Activated CD8-positive, alpha-beta memory T cell treated with anti-CD3 and anti-CD28 coated beads, Interleukin-2, amount 50 U/mL, for 1 hour (primary cell): ENCODE measurements around the gene SPTLC2.

Experiments
- DNase-seq: peaks from one replicate; pipeline ENCODE4 v3.0.0-alpha.2; 2020; ENCODE audit errors: extremely low read depth

The SPTLC2 gene

GRCh38 chr14:77622366-77622961 lies 6.0 kb upstream of the SPTLC2 start:
- DNase-seq: no peak

DNA sequence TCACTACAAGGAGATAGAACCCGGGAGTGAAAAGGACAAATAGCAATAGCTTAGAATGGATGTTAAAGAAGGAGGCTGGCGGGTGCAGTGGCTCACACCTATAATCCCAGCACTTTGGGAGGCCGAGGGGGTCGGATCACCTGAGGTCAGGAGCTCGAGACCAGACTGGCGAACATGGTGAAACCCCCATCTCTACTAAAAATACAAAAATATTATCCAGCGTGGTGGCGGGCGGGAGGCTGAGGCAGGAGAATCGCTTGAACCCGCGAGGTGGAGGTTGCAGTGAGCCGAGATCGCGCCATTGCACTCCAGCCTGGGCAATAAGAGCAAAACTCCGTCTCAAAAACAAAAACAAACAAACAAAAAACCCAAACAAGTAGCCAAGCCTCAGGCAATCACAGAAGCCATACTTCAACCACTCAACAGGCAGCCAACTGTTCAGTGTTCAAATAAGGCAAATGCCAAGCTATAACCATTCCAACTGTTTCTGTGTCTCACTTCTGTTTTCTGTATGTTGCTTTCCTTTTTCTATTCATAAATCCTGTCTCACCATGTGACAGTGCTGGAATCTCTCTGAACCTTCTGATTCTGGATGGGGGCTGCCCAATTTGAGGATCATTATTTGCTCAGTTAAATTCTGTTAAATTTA lies 3.9 kb upstream of the SPTLC2 start:
- DNase-seq: no peak

DNA sequence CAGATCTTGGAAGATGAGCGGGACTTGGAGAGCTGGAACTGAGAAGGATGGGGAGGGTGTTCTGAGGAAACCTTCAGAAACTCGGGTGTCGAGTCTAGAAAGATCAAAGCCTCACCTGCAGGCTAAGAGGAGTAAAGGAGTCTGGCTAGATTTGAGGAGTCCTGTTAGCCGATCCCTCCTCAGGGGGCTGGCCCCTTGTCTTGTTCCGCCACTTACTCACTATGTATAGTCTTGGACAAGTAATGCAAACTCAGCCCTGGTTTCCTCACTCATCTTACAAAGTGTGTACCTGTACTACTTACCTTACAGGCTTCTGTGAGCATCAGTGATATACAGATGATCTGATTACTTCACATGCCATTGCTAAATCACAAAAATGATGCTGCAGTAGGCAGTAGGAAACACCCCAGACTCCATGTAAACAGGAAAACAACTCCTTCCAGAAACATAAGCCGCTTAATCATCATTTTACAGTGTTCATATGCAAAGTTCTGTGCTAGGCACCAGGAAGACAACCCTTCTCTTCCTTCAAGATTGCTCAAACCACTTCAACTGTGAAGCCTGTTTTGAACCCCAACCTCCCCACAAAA lies 2.0 kb upstream of the SPTLC2 start:
- DNase-seq: no peak

DNA sequence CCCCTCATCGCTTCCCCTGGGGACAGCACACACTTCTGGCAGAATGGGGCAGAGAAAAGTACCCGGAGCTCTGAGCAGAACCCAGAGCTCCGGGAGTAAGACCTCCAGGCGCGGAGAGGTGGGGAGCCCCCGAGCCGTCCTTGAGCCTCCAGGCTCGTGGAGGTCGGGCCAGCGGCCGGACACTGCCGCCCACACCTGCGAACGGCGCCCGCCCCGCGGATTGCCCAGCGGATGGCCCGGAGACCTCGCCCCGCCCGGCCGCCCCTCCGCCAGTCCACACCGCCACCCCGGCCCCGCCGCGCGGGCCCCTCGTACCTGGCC lies 344 bp downstream of the SPTLC2 start:
- DNase-seq: no peak

DNA sequence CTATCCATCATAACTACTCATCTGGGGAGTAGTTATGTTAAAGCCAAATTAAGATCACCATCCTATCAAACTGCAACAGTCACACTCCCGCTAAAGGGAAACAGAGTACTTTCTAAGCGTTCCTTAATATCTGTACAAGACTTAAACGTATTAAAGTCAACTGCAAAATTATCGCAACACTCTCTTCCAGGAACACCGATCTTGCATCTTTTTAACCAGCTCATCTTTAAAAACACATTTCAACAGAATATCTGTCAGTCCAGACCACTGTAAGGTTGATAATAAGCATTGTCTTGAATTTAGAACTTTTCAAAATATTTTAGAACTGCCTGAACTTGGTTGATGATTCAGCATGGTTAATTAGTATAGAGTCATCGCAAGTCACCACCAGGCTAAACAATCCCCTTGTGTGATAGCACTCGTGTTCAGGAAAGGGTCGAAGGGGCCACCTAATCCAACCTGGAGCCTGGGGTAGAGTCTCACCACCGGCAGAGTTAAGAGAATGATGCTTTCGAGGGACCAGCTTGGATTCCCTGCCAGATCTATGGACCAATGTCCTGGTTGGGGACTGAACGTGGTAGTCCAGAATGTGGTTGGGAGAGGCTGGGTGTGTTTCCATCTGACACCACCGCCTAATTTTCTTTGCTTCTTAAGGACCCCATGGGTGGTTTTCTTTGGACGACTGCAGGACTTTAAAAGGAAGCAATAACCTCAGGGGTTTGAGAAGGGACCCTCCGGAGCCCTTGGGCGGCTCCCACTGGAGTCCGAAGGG lies 890 bp downstream of the SPTLC2 start:
- DNase-seq: no peak

GRCh38 chr14:77613201-77613600 lies 3.2 kb downstream of the SPTLC2 start:
- no peak for DNase-seq

DNA sequence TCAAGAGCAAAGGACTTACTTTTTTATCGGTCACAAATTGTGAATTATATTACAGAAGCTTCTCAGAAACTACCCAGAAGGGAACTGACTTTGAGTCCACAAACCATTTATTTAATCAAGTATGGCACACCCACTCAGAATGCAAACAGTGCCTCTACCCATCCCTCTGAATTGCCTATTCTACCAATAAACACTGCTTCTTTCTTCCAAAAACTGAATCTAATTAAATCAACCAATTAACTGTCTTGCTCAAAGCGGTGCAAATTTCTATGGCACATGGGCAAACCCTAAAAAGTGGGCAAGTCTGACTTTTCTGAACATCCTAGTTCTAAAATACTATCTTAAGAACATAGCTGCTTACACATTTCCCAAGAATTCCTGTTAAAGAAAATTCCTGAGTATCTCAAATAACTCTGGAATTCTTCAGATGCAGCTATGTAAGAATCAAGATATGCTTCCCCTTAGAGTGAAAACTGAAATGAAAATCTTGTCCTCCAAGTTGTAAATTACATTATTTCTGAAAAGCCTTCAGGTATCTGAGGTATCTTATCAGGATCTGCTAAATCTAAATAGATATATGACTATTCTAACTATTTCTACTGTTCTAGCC lies 4.3 kb downstream of the SPTLC2 start:
- no peak for DNase-seq

DNA sequence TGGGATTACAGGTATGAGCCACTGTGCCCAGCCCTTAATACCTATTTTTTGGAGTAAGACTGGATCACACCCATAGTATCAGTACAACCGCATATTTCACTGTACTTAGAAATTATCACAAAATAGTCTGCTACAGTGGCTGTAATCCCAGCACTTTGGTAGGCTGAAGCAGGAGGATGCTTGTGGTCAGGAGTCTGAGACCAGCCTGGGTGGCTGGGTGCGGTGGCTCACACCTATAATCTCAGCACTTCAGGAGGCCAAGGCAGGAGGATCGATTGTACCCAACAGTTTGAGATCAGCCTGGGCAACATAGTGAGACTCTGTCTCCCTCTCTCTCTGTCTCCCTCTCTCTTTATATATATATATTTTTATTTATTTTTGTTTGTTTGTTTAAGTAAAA lies 5.9 kb downstream of the SPTLC2 start:
- no peak for DNase-seq

- no peak for DNase-seq
Measured at GRCh38 chr14:77609922-77610321, 6.5 kb downstream of the SPTLC2 start.

DNA sequence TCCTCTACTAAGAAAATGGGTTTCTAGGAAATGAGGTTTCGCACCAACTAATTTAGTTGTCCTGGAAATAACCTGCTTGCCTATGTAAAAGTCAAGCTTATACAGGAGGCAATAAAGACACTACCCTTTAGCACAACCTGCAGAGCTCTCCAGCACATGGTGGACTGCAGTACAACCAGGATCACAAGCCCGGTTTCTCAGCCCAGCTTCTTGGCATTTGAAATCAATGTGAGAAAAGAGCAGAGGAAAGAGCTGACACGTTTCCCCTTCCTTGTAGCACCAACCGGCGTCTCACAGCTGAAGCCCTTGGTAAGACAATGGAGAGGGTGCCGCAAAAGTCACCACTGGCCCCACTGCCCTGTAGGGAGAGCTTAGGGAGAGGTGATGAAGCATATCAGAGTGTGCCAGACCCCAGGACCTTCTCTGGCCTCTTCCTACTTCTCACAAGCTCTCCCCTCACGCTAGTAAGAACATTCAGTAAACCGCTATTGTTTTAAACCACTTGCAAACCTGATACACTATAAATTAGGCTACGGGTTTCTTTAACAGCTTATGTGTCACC lies 8.6 kb downstream of the SPTLC2 start:
- DNase-seq: no peak

GRCh38 chr14:77605392-77605972 lies 11.0 kb downstream of the SPTLC2 start:
- no peak for DNase-seq

DNA sequence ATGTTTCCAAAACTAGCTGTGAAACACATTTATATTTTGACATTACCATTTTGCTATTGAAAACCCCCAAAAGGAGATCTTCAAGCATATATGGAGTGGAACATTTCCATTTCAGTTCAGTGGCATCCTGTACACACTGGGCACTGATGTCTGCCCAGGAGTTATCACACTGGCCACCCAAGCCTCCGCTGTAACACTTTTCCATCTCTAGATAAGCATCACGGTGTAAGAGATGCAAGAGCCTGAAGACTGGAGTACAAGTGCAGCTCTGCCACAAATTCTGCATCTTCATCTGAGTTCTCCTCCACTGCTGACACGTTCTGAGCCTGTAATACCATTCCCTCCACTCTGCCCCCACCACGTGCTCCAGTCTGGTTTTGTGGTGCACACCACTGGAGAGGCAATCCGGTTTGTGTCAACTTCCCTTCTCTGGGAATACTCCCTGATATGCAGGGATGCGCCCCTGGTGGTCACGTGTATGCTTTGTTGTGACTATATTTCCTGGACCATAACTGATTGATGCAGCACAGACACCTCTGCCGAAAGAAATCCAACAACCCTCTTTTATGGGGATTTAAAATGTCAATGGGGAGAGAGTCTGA lies 12.7 kb downstream of the SPTLC2 start:
- no peak for DNase-seq

DNA sequence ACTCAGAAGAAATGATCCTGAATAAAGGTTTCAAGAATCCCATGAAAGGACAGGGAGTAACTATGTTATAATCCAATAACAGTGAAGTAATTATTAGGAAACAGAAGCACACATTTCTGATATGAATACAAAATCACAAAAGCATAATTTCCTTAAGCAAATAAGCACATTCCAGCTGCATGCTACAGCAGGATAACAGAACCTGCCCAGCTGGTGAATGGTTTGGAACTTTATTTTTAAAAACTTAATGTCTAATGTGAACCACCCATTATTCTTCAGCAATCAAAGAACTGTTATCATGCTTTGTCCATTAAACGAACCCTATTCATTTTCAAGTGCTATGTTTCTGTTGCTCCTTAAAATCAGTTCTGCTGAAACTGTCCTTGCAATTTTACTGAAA lies 13.4 kb downstream of the SPTLC2 start:
- no peak for DNase-seq

DNA sequence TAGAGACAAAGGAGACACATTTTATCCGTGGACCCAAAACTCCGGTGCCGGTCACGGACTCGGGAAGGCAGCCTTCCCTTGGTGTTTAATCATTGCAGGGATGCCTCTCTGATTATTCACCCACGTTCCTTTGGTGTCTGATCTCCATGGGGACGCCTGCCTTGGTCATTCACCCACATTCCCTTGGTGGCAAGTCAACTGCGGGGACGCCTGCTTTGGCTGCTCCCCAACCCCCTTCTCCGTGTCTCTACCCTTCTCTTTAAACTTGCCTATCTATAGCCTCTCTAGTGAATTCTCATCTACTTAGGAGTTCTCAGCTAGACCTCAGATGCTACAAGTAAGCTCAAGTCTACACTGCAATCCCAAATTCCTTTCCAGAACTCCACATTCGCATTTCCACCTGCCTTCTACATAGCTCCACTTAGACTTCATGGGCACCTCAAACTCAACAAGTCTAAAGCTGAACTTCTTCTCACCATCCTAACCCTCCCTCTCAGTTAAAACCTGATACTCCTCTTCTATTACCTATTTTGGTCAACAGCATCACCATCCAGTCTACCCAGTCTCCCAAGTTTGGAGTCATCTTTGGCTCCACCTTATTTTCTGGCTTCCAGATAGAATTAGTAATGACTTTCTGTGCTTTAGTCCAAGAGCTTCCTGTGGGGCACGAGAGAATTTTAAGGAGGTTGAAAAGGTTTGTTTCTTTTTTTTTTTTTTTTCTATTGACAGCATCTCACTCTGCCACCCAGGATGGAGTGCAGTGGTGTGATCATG lies 14.4 kb downstream of the SPTLC2 start:
- no peak for DNase-seq

DNA sequence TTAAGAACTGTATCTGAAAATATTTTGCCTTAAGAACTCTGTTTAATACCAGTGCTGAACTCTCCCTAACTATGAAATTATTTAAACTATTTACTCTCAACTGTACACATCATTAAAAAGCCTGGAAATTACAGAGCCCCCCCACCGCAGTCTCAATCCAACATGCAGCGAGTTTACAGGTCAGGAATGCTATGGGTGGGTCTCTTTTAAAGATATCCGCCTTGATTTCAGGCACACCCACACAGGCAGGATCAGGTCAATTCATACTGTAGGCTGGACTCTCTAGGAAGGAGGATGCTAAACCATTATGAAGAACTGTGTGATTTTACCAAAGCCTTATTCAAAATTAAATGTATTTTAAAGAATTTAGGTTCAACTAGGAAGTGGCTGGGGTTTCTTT lies 16.5 kb downstream of the SPTLC2 start:
- DNase-seq: no peak

DNA sequence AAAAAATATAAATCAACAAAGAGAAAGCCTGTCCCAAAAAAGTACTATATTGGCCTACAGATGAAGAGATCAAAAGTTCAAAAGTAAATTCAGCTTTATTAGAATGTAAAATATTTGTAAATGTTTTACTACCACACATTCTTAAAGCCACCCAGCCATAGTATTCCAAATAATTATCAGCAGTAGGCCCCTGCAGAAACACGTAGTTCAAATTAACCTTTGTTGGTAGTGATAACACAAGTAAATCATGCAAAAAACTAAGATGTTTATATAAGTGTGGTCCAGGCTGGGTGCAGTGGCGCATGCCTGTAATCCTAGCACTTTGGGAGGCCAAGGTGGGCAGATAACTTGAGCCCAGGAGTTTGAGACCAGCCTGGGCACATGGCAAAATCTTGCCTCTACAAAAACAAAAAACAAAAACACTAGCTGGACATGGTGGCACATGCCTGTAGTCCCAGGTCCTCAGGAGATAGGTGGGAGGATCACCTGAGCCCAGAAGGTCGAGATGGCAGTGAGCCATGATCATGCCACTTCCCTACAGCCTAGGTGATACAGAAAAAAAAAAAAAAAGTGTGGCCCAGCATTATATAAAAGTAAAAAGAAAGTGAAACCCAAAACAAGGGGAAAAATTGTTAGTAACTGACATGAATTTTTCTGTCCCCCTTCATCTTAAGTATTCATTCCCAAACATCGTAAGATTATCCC lies 17.9 kb downstream of the SPTLC2 start:
- no peak for DNase-seq

GRCh38 chr14:77593501-77593961 lies 22.9 kb downstream of the SPTLC2 start:
- DNase-seq: no peak

DNA sequence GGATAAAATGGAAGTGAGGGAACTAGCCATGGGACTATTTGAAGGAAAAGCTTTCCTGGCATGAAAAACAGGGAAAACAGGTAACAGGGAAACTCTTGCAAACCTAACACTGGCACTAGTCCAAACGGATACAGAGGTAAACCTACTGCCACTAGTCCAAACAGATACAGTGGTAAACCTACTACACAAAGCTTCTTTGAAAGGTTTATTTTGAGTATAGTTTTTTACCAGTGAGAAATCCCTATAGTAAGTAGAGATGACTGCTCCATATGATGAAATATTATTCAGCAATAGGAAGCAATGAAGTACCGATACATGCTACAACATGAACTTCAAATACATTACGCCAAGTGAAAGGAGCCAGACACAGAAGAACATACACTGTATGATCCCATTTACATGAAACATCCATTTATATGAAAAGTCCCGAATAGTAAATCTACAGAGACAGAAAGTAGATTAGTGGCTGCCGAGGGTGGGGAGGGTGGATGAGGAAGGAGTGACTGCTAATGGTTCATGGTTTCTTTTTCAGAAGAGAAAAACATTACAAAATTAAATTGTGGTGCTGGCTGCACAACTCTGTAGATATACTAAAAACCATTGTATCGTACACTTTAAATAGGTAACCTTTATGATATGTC lies 25.5 kb downstream of the SPTLC2 start:
- no peak for DNase-seq

DNA sequence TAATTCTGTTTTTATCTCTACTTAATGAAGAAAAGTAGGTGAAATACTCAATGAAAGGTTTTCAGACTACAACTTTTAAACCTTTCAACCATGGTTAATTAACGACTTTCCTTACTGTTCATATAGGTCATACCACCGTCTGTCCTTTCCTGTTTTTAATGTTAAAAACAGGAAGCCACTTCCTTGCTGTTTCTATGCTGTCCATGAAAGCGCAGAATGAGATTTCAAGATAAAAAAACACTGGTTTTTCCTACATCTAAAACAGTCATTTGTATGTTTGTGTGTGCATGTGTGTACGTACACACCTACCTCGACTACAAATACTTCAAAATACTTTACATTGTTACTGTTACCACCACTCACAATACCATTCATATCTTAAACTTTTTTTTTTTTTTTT lies 27.3 kb downstream of the SPTLC2 start:
- no peak for DNase-seq
